Activated CD4-positive, CD25-positive, alpha-beta regulatory T cell treated with anti-CD3 and anti-CD28 coated beads, Interleukin-2, amount 50 U/mL, for 72 hours (primary cell): ENCODE results near the gene FCN2.

ENCODE experiments used
- DNase-seq: peaks from one replicate; pipeline ENCODE4 v3.0.0; 2021

FCN2 gene

DNA sequence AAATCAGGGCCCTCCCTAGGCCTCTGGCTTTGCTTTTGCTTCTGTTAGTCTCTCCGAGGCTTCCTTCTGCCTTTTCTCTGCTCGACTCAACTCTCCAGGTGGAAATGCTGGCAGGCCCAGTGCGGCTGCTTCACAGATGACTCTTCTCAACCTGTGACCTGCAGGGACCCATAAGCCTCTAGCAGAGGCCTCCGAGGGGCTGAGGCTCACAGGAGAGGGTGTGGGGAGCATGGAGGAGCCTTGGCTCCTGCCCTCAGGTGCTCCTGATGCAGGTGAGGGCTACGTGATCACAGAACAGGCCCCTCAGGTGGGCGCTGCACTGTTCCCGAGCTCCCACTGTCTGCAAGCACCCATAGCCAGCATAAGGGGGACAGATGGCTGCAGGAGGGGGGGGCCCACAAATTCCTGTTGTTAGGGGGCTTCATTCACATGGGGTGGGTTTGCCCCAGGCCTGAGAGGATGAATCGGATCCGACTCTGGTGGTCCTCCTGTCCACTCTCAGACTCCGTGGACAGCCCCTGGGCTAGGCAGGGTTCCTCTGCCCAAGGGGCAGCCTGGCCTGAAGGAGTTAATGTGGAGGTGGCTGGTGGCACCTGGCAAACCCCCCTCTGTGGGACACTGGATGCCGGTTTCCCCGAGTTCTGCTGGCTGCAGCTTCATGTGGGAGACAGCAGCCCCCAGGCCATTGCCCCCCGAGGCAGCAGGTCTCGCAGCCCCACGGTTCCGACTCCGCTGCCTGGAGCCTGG is 10.9 kb upstream of the FCN2 start:
- no peak for DNase-seq

DNA sequence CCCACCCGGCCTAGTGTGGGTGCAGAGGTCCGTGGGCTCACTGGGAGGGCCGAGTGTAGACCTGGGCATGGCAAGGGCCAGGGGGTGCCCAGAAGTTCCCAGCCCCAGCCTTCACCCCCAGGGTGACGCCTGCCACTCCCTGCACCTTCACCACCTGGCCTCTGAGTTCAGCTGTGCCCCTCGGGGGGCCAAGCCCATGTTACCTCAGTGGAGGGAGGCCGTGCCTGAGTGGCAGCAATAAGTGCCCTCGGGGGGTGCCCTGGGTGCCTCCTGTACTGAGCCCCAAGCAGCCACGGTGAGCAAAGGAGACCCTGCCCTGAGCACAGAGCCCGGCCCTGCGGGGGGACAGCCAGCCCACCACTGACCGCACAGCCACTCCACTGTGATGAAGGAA is 10.3 kb upstream of the FCN2 start:
- no peak for DNase-seq

DNA sequence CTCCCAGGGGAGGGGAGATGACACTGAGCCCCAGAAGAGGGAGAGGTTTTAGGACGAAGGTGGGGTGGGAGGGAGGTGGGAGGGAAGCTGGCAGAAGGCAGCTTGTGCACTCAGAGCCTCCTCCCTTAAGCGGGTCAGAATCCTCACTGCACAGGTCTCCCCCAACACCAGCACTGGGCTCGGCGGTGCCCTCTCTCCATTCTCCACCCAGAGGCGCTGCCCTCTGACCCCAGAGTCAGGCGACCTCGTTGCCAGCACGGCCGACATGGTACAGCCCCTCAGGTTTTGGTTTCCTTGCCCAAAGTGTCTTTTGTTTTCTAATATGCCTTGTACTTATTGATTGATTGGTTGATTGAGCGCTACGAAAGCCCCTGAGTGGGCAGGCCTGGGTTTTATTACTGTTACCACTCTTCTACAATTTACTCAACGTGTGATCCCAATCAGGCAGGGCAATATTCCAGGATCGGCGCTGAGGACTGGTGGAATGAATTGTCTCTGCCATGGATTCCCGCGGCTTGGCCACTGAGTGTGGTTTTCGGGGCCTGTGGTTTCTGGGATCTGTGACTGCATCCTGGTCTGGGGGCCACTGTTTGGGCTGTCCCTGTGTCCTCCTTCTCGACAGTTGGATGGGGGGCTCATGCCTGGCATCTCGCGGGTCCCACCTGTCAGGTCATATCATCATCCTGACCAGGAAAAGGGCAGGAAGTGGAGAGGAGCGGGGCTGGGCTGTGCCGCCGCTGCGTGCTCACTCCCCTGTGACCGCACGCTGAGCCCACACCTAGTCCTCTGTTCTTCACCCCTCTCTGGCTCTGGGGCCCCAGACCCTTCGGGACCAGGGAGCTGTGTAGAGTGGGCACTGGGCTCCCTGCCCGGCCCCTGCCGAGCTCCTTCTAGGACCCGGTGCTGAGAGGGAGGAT is 9.6 kb upstream of the FCN2 start:
- no peak for DNase-seq

DNA sequence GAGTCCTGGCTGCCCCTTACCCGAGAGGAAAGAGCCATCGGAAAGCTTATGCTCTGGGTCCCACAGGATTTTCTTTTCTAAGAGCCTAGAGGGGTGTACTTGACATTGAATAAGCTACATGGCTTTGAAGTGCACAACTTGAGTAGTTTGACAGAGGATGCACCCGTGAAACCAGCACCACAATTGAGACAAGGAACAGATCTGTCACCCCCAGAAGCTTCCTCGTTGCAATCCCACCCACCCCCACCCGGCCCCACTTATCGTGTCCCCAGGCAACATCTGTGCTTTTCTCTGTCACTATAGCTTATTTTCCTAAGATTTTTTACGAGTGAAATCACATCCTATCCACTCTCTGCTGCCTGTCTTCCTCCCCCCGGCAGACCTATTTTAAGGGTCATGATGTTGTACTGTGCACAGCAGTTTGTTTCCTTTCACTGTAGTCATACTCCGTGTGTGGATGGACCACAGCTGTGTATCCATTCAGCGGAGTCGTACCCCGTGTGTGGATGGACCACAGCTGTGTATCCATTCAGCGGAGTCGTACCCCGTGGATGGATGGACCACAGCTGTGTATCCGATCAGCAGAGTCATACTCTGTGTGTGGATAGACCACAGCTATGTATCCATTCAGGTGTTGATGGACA is 8.8 kb upstream of the FCN2 start:
- DNase-seq, result no peak

DNA sequence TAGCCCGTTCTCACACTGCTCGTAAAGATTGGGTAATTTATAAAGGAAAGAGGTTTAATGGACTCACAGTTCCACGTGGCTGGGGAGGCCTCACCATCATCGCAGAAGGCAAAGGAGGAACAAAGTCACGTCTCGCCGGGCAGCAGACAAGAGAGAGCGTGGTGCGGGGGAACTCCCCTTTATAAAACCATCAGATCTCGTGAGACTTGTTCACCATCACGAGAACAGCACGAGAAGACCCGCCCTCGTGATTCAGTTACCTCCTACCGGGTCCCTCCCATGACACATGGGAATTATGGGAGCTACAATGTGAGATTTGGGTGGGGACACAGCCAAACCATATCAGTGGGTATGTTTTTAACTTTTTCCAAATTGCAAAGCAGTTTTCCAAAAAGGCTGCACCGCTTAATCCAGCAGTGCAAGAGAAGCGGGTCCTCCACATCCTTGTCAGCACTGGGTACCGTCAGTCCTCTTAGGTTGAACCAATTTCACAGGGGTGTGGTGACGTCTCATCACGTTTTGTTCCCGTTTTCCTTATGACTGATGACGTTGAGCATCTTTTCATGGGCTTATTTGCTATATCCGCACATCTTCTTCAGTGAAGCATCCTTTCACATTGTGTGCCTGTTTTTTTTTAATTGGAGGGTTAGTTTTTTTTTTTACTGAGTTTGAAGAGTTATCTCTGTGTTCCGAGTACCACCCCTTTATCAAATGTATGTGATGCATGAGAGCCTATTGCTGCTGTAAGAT is 8.0 kb upstream of the FCN2 start:
- DNase-seq, result no peak

DNA sequence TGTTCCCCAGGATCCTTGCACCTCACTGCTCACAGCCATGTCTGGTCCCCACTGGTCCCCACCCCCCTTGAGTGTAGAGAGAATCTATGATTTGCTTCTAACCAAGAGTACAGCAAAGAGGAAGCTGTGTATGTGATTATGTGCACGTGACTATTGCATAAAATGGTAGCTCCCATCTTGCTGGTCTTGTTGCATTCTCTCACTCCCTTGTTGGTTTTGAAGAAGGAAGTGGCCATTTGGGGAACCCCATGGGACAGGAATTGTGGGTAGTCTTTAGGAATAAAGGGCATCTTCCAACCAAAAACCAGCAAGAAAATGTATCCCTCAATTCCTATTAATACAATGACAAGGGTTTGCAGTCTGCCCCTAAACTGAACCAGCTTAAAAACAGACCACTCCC is 5.2 kb upstream of the FCN2 start:
- DNase-seq, result no peak

DNA sequence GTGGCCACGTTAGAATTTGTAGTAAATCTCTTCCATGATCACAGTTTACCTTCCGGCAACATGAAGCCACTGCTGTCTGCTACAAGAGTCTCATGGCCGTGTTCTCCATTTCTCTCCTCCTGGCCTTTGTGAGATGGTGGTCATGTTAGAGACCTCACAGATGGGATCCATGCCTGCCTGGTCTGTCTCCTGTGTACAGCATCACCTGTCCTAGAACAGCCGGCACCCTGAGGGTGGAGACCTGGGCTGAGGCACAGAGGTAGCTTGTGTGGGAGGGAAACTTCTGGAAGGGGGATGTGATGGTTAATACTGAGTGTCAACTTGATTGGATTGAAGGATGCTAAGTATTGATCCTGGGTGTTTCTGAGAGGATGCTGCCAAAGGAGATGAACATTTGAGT is 3.1 kb upstream of the FCN2 start:
- no peak for DNase-seq

DNA sequence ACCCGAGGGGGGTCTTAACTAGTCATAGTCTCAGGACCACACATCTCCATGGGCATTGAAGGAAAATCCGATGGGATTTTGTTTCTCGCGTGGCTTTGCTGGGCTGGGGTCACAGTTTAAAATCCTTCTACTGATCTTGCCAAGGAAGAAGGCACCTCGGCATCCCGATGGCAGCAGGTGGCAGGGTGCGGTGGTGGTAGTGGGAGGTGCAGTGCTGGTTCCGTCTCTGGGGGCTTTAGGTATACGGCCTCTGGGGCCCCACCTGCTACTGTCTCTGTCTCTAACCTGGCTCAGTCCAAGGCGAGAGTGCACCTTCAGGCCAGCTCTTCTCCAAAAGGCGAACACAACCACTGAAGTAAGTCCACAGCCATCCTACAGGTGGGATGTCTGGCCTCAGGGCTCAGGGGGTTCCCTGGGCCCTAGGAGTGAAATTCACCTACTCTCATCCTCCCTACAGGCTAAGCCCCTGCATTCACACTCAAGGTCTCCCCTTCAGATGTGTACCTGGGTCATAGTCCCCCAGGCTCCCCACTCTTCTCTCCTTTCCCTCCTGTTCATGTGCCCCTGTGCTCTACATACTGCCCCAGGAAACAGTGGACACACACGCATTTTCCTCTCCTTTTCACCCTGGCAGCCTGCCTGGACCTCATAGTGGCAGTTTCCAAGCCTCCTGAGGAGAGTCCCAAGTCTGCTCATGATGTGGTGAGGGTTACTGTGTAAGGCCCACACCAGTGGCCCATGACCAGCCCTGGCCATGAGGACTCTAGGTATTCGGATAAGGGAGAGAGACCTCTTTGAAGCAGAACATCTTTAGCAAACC is 736 bp upstream of the FCN2 start:
- no peak for DNase-seq

DNA sequence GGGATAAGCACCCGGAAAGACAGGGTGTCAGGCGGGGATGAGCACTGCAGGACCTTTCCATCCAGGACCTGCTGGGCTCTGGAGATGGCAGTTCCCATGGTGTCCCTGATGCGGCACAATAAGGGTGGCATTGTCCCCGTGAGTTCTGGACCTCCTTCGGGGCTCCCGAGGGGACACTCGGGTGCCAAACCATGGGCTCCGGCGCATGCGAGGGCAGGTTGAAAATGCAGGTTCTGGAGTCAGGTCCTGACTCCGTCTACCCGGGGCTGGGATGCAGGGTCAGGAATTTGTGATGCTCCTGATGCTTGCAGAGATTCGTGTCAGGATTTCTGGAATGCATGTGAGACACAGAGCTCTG is 682 bp downstream of the FCN2 start:
- no peak for DNase-seq

DNA sequence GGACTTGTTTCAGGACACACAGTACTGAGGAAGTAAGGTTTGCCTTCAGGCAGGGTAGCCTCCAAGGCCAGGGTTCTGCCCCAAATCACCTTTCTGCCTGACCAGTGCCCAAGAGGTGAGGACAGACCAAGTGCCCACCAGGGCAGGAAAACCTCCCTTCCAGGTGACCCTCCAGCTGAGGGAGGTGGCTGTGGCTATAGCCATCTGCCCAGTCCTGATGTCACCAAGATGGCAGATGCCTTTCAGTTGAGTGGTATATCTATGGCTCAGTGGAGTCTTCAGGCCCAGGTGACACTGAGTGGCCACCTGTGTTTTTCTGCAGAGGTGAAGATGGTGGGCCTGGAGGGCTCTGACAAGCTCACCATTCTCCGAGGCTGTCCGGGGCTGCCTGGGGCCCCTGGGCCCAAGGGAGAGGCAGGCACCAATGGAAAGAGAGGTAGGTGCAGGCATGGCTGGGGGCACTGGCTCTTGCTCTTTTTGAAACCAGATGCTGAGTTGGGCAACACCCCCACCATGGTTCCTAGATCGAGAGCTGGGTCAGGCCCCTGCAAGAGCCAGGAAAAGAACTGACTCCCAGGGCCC is 1.7 kb downstream of the FCN2 start:
- DNase-seq, result no peak

DNA sequence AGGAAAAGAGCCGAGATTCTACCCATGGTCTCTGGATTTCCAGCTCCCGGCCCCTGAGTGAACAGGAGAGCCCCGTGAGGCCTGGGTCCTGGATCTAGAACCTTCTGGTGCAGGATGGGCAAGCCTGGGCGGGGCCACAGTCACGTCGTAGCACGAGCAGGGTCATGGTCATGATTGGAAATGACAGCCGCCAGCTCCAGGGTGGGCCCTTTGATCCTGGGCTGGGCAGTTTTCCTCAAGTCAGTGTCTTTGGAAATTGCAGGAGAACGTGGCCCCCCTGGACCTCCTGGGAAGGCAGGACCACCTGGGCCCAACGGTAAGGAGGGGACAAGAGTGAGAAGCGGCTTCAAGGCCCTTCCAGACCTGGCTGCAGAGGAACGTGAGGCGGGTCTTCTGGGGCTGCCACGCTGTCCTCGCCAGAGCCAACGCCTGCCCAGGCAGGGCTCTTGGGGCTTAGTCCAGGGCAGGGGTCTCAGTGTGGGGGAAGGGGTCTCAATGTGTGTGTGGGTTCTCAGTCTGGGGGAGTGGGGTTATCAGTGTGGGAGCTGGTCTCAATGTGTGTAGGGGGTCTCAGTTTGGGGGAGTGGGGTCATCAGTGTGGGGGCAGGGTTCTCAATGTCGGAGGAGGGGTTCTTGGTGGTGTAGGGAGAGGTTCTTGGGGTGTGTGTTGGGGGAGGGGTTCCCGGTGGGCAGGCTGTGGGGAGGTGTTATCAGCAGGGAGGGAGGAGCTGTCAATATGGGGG is 2.6 kb downstream of the FCN2 start:
- DNase-seq, result no peak

DNA sequence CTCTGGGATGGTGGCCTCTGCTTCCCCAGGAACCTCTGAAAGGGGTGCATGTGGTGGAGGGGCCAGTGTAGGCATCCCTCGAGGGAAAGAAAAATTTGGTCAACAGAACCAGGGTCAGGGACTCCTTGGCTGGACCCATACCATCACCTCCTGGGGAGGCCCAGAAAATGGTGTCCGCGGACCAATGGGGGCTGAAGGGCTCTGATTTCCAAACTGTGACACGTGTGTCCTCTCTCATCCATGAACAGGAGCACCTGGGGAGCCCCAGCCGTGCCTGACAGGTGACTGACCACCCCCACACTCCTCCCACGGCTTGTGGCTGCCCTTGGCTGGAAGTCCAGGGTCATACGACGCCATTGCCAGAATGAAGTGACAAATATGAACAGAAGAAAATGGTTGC is 3.9 kb downstream of the FCN2 start:
- DNase-seq, result no peak

DNA sequence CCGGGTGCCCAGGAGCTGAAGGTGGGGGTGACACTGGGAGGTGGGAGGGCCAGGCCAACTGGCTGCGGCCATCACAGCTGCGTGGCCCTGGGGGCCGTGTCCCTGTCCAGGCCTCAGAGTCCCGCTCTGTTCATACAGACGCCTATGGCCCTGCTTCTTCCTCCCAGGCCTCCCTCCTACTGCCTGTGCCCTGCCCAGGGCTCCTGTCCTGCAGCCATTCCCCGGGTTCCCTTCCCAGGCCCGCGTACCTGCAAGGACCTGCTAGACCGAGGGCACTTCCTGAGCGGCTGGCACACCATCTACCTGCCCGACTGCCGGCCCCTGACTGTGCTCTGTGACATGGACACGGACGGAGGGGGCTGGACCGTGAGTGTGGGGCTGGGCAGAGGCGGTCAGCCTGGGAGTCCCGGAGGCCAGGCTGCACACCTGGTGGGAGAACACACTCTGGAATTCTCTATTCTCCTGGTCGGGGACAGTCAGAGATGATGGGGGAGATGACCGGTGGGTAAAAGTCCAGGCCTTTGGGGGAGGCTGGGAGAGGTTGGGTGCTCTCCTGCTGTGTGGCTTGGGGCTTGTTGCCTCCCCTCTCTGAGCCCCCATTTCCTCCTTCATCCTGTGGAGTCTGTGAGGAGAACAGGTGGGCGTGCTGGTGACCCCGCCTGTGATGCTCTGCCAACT is 4.5 kb downstream of the FCN2 start:
- DNase-seq, result no peak

DNA sequence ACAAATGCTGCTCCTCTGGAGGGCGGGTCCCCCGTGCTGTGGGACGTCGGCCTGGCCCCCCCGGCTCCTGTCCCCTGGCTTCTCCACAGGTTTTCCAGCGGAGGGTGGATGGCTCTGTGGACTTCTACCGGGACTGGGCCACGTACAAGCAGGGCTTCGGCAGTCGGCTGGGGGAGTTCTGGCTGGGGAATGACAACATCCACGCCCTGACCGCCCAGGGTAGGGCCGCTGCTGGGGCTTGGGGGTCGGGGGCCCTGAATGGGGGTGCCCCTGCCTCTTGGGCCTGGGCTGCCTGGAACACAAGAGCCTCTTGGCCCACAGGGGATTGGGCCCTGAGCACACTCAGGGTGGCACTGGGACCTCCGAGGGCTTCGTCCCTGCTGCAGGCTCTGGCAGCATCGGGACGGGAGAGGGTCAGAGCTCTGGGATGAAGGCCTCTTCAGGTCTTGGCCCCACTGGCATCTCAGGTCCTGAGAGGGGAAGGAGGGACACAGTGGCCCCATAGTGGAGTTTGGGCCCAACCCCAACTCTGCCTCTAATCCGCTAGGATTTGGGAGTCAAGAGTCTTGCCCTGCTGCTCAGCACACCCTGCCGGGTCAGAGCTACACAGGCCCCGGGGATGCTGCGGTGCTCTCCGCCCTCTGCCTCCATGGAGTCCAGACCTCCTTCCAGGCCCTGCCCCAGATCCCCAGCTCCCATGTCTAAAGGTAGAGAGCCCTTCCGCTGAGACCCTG is 5.2 kb downstream of the FCN2 start:
- DNase-seq, result no peak

DNA sequence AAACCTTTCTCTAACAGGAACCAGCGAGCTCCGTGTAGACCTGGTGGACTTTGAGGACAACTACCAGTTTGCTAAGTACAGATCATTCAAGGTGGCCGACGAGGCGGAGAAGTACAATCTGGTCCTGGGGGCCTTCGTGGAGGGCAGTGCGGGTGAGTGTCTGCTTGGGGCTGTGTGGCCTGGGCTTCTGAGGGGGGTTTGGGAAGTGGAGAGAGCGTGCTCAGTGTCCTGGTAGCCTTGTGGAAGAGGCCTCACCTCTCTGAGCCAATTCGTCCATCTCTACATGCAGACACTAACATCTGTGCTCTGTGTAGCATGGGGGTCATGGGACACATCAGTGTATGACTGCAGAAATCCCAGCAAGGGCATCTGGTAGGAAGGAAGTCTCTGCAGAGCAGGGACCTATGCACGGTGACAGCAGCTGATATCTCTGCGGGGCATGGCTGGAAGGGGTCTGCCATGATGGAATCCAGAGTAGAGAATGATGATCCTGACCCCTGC is 5.9 kb downstream of the FCN2 start:
- no peak for DNase-seq

DNA sequence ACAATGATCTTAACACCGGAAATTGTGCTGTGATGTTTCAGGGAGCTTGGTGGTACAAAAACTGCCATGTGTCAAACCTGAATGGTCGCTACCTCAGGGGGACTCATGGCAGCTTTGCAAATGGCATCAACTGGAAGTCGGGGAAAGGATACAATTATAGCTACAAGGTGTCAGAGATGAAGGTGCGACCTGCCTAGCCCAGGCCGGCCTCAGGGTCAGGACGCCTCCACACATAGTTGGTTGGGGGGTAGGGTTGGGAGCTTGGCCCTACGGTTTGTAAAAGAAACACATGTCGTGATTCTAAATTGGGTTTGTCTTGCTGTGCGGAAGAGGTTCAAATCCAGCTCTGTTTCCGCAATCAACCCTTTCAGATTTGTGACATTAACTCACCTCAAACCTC is 6.6 kb downstream of the FCN2 start:
- DNase-seq, result no peak

DNA sequence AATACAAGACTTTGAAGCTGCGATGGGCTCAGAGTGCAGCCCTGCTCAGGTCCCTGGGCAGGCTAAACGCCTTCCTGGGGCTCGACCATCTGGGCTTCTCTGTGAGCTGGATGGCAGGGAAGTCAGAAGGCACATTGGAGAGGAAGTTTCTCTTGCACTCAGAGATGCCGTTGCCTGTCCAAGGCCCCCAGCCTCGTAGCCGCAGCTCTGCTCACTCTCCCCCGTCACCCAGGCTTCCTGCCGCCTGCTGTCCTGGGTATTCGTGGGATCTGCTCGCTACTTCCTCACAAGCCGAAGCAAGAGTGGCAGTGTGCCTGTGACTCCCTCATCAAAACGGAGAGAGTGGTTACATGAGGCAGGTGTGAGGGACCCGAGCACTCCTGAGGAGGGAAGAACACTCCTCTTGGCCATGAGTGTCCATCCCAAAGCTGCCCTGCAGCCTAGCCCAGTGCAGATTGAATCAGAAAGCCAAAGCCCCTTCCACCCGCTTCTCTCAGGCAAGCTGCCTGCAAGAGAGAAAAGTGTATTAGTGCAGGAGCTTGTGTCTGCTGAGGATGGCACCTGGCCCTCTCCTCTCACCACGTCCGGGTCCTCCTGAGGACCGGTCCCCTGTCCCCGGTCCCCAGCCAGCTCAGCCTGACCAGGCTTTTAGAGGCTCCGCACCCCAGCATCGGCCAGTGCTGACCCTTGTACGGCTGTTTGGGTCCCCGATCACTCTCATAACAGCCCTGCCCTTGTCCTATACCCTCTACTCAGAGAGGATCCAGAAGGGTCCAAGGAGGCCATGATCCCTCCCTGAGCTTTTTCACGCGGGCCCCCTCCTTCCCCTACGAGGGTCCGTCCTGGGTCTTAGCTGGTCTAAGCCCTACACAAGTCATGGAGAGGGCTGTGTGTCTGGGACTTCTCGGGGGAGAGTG is 7.3 kb downstream of the FCN2 start:
- DNase-seq, result no peak

DNA sequence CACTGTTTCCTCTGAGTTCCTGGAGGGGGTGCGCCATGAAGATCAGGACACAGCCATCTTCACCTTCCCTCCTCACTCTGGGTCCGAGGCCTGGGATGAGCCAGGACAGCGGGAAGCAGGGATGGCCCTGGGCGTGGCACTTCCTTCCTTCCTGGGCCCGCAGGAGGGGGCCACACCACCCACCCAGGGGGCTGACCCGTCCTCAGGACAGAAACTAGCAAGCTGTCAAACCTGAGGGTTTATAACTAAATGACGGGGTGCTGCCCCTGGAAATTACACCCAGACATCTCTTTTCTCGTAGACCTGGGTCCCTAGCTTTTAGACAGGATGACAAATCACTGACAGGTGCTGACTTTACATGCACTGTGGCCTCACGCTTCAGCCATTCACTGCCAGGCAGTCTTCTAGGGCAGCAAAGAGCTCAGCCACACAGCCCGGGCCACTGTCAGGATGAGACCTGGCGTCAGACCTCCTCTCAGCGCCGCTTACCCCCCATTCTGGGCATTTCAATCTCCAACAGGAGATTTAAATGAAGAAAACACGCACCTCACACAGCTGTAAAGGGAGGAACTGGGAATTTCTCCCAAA is 8.1 kb downstream of the FCN2 start:
- no peak for DNase-seq
